HG03280 (cell line): Measurements from ENCODE around the gene FAM185A.
"Not testable (repeated sequence)": the region's sequence is repeated elsewhere in the genome, so short reads cannot be mapped to it uniquely, and the experiment has no call there.

Experiments
- ATAC-seq: cut with Tn5 transposase; IDR thresholded peaks from one replicate; pipeline ENCODE4 v1.9.1; 2021; ENCODE audit warnings: mild to moderate bottlenecking, moderate library complexity; ENCODE audit not compliant: unreplicated experiment

Gene FAM185A

GRCh38 chr7:102748605-102749444, at the start of gene FAM185A:
TSS of gene FAM185A (plus strand) at chr7:102748999. CDS start at chr7:102749208, 209 bp downstream.
- ATAC-seq: peak; percentile 99

- peak; percentile 40 for ATAC-seq
Measured at GRCh38 chr7:102713011-102713690, 35.6 kb upstream of the FAM185A start.

- ATAC-seq: peak; percentile 70
Measured at GRCh38 chr7:102713691-102714080, 35.1 kb upstream of the FAM185A start.

GRCh38 chr7:102714774-102715522, 33.9 kb upstream of the FAM185A start:
- not testable (repeated sequence) for ATAC-seq

GRCh38 chr7:102715718-102716117, 33.1 kb upstream of the FAM185A start:
- ATAC-seq: peak; percentile 68

- ATAC-seq: not testable (repeated sequence)
Measured at GRCh38 chr7:102718491-102718890, 30.3 kb upstream of the FAM185A start.

- not testable (repeated sequence) for ATAC-seq
Measured at GRCh38 chr7:102726170-102726569, 22.6 kb upstream of the FAM185A start.

GRCh38 chr7:102729670-102730069, 19.1 kb upstream of the FAM185A start:
- not testable (repeated sequence) for ATAC-seq

GRCh38 chr7:102730431-102730830, 18.4 kb upstream of the FAM185A start:
- ATAC-seq: not testable (repeated sequence)

GRCh38 chr7:102742002-102742771, 6.6 kb upstream of the FAM185A start:
- ATAC-seq: not testable (repeated sequence)

- ATAC-seq: not testable (repeated sequence)
Measured at GRCh38 chr7:102743861-102744260, 4.9 kb upstream of the FAM185A start.

GRCh38 chr7:102745494-102746288, 3.1 kb upstream of the FAM185A start:
- not testable (repeated sequence) for ATAC-seq

- ATAC-seq: not testable (repeated sequence)
Measured at GRCh38 chr7:102749445-102749786, 617 bp downstream of the FAM185A start.

GRCh38 chr7:102758227-102758626, 9.4 kb downstream of the FAM185A start:
- not testable (repeated sequence) for ATAC-seq

GRCh38 chr7:102759934-102760333, 11.1 kb downstream of the FAM185A start:
- ATAC-seq: not testable (repeated sequence)

GRCh38 chr7:102761234-102761633, 12.4 kb downstream of the FAM185A start:
- ATAC-seq: not testable (repeated sequence)

GRCh38 chr7:102763295-102763905, 14.6 kb downstream of the FAM185A start:
- ATAC-seq: not testable (repeated sequence)

GRCh38 chr7:102769657-102770192, 20.9 kb downstream of the FAM185A start:
- ATAC-seq: not testable (repeated sequence)

GRCh38 chr7:102770467-102770866, 21.7 kb downstream of the FAM185A start:
- ATAC-seq: not testable (repeated sequence)
